GM19468 (cell line): ENCODE measurements around the gene FHIT.

ENCODE experiments used
- ATAC-seq: cut with Tn5 transposase; IDR thresholded peaks from one replicate; pipeline ENCODE4 v1.9.1; 2021; ENCODE audit warnings: mild to moderate bottlenecking, moderate library complexity, moderate number of reproducible peaks; ENCODE audit not compliant: unreplicated experiment; ENCODE audit errors: extremely low read depth

FHIT gene

DNA sequence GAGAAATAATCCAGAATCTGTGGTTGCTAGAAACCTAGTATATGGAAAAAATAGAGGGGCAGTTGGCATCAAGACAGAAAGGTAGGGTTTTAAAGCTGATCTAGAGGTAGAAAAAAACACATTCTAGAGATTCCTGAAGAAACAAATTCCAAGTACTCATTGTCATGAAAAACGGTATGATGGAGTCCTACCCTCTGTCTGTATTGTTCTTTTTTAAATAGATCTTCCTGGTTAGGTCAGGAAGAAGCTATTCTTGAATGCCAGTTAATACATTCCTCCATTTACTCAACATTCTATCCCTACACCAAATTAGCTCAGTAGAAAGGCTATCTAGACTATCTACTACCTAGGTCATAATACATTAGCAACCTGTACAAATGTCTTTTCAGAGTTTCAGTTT is 364.7 kb downstream of the FHIT start:
- no peak for ATAC-seq

DNA sequence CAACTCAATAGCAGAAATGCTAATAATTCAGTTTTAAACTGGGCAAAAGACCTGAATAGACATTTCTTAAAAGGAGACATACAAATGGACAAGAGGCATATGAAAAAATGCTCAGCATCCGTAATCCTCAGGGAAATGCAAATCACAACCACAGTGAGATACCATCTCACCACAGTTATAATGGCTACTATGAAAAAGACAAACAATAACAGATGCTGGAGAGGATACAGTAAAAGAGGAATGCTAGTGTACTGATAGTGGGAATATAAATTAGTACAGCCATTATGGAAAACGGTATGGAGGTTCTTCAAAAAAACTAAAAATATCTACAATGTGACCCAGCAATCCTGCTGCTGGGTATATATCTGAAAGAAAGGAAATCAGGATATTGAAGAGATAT is 367.2 kb downstream of the FHIT start:
- no peak for ATAC-seq

DNA sequence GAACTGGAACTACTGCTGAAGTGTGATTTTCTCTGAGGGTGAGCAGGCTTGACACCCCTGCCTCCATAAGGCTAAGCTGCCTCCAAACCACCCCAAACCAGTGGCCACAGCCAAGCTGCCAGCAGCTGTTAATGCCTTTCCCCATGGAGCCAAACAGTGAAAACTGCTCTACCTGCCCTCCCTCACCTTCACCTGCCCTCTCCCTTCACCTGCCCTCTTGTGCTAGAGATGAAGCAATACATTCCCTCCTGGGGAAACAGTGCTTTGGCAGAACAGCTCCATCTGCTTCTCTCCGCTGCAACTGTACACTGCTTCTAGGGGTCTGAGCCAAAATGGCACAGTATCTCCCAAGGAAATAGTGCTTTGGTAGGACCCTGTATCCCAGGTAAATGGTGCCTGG is 374.1 kb downstream of the FHIT start:
- ATAC-seq: no peak

DNA sequence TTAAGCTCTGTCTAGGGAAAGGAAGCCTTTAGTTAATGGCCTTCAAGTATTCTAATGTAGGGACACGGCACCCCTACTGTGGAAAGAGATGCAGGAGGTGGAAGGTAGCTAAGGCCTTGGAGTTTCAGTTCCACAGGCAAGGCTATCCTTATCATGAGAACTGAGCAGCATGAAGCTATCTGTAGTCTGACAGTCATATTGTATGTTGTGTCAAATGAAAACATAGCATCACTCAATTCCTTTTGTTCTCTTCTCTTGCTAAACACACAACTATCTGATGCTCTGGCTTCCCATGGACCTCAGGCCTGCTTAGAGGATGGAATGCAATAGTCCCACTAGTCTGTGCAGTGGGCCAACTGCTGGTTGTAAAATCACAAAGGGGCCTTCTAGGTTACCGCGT is 380.9 kb downstream of the FHIT start:
- ATAC-seq: no peak

DNA sequence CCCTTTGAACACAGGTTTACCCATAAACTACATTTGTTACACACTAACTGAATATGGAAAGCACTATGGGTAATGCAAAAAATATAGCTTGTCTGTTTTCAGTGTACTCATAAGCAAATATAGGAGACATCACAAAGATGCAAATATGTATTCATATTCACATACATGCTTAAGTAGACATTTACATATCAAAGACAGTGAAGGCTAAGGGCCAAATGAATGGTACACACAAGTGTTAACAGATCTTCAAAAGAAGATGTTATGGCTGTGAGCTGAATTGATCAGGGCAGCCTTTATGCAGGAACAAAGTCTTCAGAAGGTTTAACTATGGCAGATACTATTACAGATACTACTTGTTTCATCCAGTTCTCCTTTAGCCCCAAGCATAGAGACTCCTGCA is 384.1 kb downstream of the FHIT start:
- no peak for ATAC-seq

DNA sequence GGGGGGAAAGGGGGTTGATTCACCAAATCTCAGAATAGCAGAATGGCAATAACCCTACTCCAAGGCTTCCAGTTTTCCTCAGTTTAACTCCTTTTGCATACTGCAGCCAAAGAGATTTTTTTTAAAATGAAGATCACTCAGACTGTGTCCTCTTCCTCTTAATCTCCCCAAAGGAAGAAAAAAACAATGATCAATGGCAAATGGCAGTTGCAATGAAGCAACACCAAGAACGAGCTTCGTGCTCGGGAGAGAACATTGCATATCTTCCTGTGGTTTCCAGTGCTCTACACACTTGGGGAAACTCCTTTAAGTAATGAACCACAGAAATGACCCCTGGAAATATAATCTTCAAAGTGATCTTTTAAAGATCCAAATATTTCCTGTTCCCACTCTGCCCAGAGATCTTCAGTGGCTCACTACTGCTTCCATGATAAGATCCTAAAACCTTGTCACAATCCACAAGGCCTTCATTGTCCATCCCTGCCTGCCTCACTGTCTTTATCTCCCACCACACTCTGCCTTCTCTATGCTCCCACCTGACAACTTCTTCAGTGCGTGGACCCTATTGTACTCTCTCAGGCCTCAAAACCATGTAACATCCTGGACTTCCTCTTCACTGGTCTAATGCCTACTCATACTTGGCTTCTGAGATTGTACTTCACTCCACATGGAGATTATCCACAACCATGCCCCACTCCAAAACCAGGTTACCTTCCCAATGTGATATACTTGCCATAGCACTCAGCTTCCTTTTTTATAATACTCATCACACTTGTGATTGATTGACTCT is 394.8 kb downstream of the FHIT start:
- no peak for ATAC-seq

DNA sequence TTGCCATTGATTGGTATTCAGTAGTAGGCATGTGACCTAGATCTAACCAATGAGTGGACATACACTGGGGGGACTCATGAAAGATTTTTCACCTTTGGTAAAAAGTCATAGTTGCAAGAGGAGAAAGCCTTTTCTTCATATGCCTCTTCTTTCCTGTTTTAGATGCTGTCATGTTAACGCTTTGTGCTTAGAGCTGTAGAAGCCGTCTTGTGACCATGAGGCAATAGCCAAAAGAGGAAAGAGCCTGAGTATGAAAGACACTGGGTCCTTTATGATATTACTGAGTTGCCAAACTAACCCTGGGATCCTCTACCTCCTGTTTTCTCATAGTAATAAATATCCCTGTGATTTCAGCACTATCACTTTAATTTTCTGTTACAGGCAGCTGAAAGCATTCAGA is 396.0 kb downstream of the FHIT start:
- no peak for ATAC-seq

DNA sequence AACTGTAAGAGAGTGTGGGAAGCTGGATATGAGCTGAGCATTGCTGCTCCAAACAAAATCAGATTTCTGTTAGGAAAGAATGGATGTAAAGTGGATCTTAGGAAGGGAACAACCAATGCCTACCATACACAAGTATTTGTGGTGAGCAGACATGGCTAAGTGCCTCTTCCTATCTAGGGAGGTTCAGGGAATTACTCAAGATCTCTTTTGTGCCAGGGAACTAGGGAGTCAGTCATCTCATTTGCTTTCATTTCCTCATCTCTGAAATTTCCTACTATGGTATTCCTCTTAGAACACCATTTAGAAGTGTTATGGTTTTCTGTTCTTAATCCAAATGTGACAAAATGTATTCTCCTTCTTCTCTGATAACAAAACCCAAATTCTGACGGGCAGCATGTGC is 396.5 kb downstream of the FHIT start:
- no peak for ATAC-seq

DNA sequence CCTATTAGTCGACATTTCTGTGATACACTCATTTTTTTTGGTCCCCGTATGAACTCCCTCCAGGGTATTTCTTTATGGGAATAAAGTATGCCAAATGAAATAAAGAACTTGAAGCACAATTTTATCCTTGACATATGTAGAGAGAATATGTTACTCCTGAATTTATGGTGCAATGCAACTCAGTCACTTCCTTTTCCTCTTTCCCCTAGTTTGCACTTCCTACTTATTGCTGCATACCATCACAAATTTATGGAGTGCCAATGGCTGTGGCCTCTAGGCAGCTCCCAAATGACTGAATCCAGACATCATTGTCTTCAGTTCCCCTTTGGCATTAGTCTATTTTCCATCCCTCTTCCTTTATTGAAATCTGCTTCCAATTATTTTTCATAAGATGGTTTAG is 403.5 kb downstream of the FHIT start:
- ATAC-seq: no peak

DNA sequence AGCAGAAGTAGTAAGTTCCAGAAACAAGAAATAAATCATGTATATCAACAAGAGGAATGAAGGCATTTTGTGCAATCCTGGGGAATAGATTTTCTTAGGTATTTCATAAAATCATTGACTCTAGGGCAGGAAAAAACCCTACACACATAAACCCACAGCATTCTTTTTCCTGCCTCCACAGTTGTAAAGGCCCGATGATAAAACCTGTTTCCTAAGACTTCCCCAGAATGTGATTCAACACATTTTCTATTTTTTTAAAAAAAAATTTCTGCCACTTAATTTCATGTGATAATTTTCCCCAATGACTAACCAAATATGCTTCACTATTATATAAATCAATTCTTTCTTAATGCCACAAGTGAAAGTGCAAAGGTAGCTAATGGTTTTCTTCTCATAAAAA is 407.0 kb downstream of the FHIT start:
- no peak for ATAC-seq

DNA sequence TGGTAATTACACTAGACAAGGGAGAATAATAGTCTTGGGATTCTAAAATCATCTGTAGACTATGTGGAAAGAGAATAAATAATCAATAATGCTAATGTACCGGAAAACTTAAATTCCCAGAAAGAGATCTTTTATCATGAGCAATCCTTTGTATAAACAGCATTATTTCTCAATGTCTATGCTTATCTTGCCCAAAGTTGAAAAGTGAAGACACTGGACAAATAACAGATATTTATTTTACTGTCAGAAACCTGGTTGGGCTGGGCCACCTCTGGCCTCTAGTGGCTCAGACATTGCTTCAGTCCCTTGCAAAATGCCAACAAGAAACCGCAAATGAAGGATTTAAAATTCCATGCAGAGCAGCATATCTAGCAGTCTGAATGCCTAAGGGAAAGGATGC is 409.9 kb downstream of the FHIT start:
- no peak for ATAC-seq

DNA sequence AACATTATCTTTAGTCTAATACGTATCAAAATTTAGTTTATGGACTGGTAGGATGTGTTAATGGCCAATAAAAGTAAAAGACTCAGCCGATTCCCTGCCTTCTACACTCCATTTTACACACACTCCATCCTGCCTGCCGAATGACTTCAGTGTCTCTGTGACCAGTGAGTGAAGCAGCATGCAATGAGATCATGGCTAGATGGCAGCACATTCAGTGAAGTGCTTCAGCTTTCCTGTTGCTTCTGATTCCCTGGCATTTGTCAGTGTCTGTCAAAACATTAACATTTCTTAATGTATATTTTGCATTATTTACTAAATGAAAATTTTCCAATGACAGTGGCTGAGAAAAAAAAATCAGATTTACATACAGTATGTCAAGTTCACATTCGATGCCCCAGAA is 412.0 kb downstream of the FHIT start:
- no peak for ATAC-seq

DNA sequence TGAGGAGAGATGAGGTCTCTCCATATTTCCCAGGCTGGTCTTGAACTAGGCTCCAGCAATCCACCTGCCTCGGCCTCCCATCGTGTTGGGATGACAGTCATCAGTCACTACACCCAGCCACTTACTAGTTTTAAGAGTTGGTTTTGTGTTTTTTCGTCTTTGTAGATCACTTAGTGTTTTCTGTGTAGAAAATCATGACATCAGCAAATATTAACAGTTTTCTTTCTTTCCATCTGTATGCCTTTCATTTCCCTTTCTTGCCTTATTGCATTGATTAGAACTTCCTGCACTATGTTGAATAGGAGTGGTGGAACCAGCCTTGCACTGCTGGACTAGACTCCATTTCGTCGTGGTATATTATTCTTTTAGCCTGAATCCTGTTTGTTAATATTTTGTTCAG is 415.5 kb downstream of the FHIT start:
- no peak for ATAC-seq

DNA sequence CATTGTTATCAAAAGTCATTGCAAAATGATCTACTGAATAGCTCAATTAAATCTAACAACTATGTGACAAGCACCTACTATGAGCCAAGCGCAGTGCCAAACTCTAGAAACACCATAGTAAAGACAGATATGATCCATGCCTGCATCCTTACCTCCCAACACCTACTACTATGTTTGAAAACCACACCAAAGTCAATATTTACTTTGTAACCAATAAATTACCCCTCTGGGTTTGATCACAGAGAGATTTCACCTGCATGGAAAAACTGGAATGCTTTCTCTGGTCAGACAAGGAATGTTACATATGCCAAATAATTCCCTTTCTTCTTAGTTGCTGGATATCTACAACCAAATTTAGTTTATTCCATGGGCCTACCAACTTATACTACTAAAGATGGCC is 422.2 kb downstream of the FHIT start:
- no peak for ATAC-seq

DNA sequence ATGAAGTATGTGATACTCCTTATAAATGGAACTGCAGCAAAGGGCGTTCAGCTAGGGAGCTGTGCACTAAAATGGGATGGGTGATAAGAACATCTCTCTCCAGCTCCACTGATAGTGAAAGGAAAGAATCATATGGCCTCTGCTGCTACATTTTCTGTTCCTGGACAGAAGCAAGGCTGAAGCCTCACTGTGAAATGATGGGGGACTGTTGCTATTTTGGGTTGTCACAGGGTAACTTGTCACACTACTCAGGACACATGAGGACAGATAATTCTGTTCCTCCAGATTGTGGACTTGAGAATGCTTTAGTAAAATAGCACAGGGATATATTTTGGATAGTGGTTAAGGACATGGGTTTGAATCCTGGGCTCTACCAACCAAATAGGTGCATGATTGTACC is 423.6 kb downstream of the FHIT start:
- ATAC-seq: no peak

DNA sequence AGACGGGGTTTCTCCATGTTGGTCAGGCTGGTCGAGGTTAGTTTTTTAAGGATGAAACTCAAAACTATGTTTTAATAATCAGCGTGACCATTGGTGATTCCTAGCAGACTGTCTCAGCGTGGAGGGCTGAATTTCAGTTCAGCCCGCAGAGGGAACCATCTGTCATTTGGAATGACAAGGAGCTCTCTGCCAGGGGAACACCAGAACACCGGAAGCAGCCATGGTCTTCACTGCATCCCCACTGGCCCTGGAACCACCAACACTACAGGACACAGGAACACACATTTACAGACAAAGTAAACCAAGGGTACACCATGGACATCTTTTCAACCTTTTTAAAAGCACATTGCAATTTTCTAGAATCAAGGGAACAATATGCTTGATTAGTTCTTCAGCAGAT is 424.7 kb downstream of the FHIT start:
- no peak for ATAC-seq

DNA sequence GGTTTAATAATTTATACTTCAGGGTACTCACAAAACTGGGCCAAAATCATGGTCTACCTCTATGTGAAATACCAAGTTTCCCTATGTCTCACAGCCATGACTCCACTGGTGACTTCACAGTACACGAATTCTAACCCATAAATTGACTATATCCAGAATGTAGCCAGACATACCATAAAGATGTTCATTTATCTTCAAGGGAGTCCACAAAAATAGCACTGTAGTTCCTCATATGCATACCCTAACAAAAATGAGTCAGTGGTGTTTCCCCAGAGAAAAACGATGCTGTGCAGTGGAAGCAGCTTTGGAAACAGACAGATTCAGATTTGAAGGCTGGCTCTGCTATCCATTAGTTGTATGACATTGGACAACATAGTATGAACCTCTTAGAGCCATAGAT is 438.8 kb downstream of the FHIT start:
- no peak for ATAC-seq

DNA sequence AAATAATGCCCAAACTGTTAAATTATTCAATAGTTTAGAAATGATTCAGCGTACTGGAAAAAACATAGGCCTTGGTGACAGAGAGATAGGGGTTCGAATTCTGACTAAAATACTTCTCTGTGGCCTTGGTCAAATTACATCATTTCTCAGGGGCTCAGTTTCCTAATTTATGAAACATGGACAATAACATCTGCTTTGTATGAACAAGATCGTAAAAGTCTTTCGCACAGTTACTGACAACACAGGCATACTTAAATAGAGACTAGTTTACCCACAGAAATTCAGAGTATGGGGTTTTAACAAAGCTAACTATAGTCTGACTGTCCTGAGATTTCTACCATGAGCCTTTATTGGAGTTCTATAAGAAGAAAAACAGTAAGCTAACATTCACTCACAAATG is 440.4 kb downstream of the FHIT start:
- ATAC-seq: no peak

DNA sequence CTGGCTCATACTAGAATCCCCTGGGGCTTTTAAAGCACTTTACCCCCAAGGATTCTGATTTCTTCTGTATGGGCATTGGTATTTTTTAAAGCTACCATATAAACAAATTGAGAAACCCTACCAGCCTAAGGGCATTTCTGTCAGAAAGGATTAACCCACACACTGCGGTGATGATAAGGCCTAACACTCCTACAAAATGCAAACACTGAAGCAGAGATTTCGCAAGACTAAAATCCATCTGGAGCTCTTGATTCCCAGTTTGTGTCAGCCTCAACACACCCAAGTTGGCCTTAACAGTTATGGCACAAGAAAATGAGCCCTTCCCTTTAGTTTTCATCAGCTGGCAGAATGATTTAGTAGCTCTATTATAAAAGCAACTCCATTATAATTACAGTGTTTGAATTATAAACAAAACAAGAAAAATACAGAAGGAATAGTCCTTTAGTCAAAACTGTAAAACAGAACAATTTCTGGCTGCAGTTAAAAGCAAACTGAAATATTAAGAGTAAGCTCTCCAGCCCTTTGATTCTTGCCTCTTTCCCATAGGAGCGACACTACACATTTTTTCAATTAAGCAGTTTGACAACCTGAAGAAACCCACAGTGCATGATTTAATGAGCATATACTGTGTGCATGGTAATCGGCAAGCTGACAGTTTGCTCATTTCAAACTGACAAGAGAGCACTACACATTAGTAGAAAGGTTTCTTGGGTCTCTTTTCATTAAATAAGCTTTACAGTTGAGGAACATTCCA is 441.2 kb downstream of the FHIT start:
- ATAC-seq: no peak

DNA sequence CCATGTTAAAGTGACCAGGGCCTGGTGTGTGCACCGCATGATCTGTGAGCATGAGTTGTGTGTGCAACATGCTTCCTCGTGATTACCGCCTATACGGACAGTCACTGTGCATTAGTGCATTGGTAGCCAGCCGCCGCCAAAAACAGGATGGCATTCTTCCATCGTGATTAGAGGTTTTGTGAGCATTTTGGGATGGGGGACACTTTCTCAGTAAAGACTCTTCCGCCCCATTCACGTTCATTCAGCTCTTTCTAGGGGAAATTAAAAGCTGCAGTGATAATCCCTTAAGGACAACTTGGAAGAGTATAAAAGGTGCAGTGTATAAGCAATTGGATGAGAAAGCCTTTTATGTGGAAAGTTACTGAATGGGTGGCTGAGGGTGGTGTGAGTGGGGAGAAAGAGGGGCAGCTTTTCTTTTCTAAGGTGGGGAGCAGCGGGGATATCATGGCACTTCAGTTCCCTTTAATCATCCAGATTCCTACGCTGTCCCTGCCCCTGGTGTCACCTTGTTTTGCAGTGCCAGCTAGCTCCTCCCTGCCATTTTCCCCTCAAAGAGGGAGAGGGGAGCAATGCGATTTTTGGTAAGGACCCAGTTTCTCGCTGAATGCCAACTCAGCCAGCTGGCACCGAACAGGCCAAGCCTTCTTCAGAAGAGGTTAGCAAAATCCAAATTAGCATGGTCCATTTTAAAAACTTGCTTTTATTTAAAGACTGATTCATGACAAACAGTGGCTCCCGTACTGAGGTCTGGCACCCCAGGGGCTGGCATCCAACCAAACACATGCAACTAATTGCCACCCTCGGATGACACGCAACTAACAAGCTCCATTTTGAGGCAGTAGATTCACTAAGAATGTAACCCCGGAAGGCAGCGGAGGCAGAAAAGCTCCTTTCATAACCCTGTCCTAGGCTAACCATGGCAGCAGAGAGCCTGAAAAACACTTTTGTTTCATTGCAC is 447.8 kb downstream of the FHIT start:
- no peak for ATAC-seq

DNA sequence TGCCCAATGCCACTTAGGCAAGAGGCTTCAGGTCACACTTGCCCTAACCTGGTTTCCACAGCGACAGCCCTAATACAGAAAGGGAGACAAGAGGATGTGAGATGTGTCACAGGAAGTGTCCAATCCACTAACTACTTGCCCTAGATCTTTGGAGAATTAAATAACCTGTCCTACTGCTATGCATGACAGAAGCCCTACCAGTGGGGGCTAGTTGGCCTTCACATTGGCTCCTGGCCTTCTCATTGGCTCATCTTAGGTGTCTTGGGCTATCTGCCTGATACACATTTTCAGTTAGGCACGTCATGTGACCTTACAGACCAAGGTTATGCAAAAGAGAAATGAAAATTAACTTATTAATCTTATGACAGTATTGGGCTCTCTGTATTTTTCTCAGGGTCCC is 449.9 kb downstream of the FHIT start:
- ATAC-seq: no peak
